Measurements from ENCODE around the gene FARP2. TPM values are rescaled to one million over a fixed set of nuclear protein-coding genes. Genes with fewer than 3 reads are reported as not detected.

The FARP2 gene
- total RNA-seq, 1 donor from 2014 or later: 63.6 TPM

DNA sequence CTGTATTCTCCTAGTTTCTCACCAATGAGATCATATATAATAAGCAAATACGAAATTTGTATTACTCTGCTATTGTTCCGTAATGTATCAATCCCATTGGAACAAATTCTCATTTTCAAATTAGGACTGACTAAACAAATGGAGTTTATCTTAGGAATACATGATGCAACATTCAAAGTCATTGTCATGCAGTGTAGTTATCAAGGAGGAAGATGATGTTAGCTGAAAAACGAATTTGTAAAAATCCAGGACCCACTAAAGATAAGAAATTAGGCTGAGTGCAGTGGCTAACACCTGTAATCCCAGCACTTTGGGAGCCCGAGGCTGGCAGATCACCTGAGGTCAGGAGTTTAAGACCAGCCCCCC, 25.5 kb upstream of the FARP2 start:
- no peaks in the 10 kb centered on the region for H3K9me3 Mint-ChIP-seq (ENCODE audit: low read depth)
- DNase-seq (ENCODE audit: low spot score, unreplicated experiment): no peak
- TF ChIP-seq, protein P1, sequence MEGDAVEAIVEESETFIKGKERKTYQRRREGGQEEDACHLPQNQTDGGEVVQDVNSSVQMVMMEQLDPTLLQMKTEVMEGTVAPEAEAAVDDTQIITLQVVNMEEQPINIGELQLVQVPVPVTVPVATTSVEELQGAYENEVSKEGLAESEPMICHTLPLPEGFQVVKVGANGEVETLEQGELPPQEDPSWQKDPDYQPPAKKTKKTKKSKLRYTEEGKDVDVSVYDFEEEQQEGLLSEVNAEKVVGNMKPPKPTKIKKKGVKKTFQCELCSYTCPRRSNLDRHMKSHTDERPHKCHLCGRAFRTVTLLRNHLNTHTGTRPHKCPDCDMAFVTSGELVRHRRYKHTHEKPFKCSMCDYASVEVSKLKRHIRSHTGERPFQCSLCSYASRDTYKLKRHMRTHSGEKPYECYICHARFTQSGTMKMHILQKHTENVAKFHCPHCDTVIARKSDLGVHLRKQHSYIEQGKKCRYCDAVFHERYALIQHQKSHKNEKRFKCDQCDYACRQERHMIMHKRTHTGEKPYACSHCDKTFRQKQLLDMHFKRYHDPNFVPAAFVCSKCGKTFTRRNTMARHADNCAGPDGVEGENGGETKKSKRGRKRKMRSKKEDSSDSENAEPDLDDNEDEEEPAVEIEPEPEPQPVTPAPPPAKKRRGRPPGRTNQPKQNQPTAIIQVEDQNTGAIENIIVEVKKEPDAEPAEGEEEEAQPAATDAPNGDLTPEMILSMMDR (IDR thresholded peaks at IDR 0.05; ENCODE audit: unreplicated experiment): no peak
- H3K27ac Mint-ChIP-seq: no peak overlapping the region
- peaks cover 35% of the 10 kb centered on the region for H3K36me3 Mint-ChIP-seq (ENCODE audit: insufficient read depth)
- no peaks in the 10 kb centered on the region for H3K4me1 Mint-ChIP-seq (ENCODE audit: low read depth)
- H3K27me3 Mint-ChIP-seq: no peaks in the 10 kb centered on the region
- no peak overlapping the region for H3K4me3 Mint-ChIP-seq (ENCODE audit: low read depth)

DNA sequence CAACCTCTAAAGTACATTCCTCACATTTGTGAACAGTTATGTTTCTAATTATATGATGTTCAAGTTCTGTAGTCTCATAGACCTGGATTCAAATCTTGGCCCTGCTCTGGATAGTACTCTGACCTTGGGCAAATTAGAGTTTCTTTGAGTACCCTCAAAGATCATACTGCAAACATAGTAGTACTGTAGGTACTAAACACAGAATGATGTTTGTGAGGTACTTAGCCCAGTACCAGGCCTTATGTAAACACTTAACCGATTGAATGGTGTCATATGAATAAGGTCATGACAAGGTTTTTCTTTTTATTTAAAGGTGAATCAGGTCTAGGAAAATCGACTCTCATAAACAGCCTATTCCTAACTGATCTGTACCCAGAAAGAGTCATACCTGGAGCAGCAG, 21.3 kb upstream of the FARP2 start:
- Mint-ChIP-seq H3K36me3 (ENCODE audit: insufficient read depth) (peaks cover 25% of the 10 kb centered on the region), H3K4me3 (ENCODE audit: low read depth) (no peak overlapping the region), H3K27ac (no peak overlapping the region), H3K9me3 (ENCODE audit: low read depth) (no peaks in the 10 kb centered on the region), H3K4me1 (ENCODE audit: low read depth) (no peaks in the 10 kb centered on the region), H3K27me3 (no peaks in the 10 kb centered on the region)
- TF ChIP-seq, protein P1 (IDR thresholded peaks at IDR 0.05; ENCODE audit: unreplicated experiment): no peak
- no peak for DNase-seq (ENCODE audit: low spot score, unreplicated experiment)

DNA sequence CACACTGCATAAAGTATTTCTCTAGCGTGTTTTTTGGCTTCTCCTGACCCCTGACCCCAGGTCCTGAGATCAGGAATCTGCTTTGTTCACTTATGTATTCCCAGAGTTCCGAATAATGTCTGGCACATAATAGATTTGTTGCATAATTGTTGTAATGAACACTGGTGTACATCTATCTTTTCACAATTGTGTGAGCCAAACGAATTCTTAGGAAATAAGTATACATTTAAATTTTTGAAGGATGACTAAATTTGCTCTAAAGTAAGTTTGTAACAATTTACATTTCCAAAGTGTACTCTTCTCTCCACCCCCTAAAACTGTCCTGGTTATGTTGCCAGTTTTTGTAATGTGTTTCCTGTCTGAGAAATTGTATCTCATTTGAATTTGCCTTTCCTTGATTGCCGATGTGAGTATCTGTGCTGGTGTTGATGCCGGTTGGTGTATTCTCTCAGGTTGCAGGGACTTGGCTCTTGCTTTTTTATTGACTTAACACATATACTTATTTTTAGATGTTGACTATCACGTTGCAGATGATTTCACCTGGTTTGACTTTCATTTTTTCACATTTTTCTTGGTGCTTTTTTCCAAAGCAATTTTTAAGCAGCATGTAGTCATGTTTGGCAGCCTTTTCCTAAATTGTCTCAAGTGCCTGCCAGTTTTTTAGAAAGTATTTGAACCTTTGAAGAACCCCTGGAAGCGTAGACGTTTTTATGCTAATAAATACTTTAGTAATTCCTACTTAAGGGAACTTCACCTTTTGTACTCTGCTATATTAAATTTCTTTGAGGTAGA, 16.1 kb upstream of the FARP2 start:
- no peak overlapping the region for H3K27ac Mint-ChIP-seq
- H3K9me3 Mint-ChIP-seq (ENCODE audit: low read depth): no peaks in the 10 kb centered on the region
- no peaks in the 10 kb centered on the region for H3K27me3 Mint-ChIP-seq
- DNase-seq (ENCODE audit: low spot score, unreplicated experiment): no peak
- H3K4me1 Mint-ChIP-seq (ENCODE audit: low read depth): no peaks in the 10 kb centered on the region
- H3K4me3 Mint-ChIP-seq (ENCODE audit: low read depth): no peak overlapping the region
- TF ChIP-seq, protein P1 (IDR thresholded peaks at IDR 0.05; ENCODE audit: unreplicated experiment): no peak
- peaks cover 32% of the 10 kb centered on the region for H3K36me3 Mint-ChIP-seq (ENCODE audit: insufficient read depth)

DNA sequence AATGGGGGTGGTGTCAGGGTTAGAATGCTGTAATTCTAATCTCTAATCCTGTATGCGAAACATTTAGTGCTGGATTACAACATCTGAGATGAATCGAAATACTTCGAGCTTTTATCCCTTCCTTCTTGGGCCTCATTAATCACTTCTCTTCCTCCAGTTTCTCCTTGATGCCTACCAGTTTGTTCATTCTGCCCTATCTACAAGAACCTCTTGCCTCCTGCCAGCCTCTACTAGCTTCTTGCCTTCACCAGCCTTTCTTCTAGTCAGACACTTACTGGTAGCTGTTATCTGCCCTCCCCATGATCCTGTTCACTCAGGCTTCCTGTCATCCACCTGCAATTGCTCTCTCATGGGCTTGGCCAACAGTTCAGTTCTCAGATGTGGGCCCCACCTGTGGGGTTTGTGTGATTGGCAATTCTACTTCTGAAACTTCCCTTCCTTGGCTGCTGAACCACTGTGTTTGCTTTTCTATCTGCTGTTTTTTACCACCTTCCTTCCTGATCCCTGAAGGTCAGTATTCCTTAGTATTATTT, 15.4 kb upstream of the FARP2 start:
- Mint-ChIP-seq H3K9me3 (ENCODE audit: low read depth) (no peaks in the 10 kb centered on the region), H3K4me3 (ENCODE audit: low read depth) (no peak overlapping the region), H3K27ac (peak overlapping the region; percentile 9), H3K36me3 (ENCODE audit: insufficient read depth) (peaks cover 36% of the 10 kb centered on the region), H3K27me3 (no peaks in the 10 kb centered on the region), H3K4me1 (ENCODE audit: low read depth) (no peaks in the 10 kb centered on the region)
- DNase-seq (ENCODE audit: low spot score, unreplicated experiment): no peak
- TF ChIP-seq, protein P1 (IDR thresholded peaks at IDR 0.05; ENCODE audit: unreplicated experiment): no peak

DNA sequence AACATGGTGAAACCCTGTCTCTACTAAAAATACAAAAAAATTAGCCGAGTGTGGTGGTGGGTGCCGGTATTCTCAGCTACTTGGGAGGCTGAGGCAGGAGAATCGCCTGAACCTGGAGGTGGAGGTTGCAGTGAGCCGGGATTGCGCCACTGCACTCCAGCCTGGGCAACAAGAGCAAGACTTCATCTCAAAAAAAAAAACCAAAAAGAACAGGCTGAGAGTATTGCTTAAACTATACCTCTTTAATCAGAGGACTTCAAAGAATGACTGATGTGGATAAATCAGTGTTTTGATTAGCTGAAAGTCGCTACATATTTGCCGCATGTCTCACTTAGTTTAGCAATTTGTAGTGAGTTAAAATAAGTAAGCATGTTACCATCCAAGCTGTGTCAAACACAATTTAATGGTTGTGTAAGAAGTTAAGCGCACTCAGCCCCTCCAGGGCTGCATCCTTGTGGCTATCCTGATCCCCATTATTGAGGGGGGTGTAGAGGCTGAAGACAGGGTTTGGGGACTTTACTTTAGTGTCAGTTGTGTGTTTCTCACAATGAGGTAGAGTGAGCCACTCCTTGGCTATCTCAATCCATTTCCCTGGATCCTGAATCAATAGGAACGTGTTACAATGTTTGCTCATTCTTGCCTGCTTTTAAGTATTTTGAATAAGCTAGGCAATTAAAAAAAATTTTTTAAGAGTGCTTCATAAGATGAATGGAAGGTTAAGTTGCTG, 11.0 kb upstream of the FARP2 start:
- Mint-ChIP-seq H3K9me3 (ENCODE audit: low read depth) (no peaks in the 10 kb centered on the region), H3K4me1 (ENCODE audit: low read depth) (peaks cover 2% of the 10 kb centered on the region), H3K27me3 (no peaks in the 10 kb centered on the region), H3K36me3 (ENCODE audit: insufficient read depth) (peaks cover 40% of the 10 kb centered on the region), H3K27ac (peak overlapping the region; percentile 13), H3K4me3 (ENCODE audit: low read depth) (no peak overlapping the region)
- TF ChIP-seq, protein P1 (IDR thresholded peaks at IDR 0.05; ENCODE audit: unreplicated experiment): no peak
- no peak for DNase-seq (ENCODE audit: low spot score, unreplicated experiment)
